HG03565 (cell line): ENCODE measurements around the gene HDAC10.
"Not testable (repeated sequence)": the region's sequence is repeated elsewhere in the genome, so short reads cannot be mapped to it uniquely, and the experiment has no call there.

Experiments used
- ATAC-seq: cut with Tn5 transposase; IDR thresholded peaks from one replicate; pipeline ENCODE4 v1.9.1; 2021; ENCODE audit warnings: mild to moderate bottlenecking, moderate library complexity; ENCODE audit not compliant: unreplicated experiment

HDAC10 gene

DNA sequence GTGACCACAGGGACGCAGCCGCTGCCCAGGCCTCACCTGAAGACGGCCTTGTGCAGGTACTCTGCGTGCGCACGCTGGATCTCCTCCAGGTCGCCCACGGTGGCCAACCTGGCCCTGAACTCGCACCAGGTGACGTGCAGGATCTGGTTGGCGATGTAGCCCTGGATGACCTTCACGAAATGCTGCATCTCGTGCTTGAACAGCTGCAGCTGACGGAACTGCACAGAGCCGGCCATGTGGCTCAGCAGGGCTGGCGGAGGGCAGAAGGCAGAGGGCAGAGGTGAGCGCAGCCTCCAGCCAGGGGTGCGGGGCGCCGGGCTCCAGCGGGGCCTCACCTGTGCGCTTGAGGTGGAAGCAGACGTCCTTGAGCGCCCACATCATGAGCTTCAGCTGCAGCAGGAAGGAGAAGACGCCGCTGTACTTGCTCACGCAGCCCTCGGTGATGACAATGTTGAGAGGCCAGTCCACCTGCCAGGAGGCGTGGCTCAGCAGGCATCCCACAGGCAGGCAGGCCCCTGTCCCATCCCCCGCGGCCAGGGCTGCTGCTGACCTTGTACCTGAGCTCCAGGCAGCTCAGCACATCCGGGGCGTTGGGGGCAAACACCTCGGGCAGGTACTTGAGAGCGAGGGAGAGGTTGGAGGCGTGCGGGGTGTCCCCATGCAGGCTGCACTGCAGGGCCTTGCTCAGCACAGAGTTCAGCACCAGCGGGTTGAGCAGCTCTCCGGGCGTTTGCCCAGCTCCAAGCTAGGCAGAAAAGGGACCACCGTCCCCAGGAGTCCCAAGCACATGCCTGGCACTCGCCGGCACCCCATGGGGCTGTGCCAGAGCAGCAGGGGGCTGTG lies 32.7 kb downstream of the HDAC10 start:
- ATAC-seq, result no peak

DNA sequence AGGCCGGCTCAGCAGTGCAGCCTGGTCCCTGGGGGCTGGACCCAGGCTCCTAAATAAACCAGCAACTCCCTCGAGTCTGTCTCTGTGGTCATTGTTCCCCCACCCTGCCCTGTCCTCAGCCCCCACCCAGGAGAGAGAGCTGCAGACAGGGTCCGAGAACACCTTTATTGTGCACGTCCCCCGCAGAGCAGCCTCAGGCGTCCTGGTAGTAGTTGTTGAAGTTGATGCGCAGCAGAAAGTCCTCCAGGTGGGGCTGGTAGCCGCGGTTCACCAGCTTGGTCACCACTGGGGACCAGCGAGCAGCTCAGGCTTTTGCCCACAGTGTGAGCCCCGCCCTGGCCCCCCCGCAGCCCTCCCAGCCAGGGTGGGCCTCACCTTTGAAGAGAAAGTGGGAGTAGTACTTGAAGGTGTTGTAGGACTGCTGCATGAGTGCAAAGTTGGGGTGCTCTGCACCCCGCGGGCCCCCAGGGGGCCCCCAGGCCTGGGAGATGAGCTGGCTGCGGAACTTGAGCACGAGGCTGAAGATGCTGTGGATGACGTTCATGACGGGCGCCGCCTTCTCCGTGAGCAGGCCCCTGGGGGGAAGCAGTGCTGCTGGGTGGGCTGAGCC lies 33.4 kb downstream of the HDAC10 start:
- ATAC-seq, result no peak

DNA sequence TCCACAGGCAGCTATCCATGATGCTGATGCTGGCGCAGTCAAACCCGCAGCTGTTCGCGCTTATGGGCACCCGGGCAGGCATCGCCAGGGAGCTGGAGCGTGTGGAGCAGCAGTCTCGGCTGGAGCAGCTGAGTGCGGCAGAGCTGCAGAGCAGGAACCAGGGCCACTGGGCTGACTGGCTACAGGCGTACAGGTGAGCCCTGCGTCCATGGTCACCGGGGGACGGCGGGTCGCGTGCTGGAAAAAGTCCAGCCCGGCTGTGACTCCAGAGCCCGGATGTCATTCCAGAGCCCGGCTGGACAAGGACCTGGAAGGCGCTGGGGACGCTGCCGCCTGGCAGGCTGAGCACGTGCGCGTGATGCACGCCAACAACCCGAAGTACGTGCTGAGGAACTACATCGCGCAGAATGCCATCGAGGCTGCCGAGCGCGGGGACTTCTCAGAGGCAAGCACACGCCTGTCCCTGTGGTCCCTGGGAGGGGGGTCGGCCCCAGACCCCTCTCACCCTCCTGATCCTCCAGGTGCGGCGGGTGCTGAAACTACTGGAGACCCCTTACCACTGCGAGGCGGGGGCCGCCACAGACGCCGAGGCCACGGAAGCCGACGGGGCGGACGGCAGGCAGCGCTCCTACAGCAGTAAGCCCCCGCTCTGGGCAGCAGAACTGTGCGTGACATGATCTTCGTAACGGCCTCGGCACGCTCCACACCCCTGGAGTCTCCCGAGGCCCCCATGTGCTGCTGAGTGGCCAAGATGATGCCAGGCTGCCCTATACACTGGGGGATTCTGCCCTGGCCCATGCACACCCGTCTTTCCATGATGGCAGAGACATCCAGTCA lies 34.2 kb downstream of the HDAC10 start:
- no peak for ATAC-seq

DNA sequence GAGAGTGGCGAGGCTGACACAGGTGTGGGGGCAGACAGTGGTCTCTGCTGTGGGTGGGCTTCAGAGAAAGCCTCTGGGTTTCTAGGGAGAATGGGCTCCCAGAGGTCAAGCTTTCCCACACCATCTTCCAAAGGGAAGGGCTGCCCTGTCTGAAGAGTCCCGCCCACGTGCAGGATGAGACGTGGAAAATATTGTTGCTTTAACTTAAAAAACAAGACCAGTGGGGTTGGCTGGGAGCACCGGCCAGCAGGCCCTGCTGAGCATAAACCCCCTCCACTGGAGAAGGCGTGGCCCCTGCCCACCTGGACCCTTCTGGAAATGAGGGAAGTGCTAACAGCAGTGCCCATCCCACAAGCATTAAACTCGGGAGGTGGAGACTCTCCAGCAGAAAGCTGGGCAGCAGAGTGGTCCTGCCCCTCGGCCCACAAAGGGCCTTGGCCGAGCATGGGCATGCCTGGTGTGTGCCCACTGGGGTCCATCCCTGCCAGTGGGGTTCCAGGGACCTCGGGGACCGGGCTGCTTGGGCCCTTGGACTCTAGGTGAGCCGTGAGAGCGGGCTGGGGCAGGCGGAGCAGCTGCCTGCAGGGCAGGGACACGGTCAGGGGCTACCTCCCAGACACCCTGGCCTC lies 34.9 kb downstream of the HDAC10 start:
- ATAC-seq, result no peak

DNA sequence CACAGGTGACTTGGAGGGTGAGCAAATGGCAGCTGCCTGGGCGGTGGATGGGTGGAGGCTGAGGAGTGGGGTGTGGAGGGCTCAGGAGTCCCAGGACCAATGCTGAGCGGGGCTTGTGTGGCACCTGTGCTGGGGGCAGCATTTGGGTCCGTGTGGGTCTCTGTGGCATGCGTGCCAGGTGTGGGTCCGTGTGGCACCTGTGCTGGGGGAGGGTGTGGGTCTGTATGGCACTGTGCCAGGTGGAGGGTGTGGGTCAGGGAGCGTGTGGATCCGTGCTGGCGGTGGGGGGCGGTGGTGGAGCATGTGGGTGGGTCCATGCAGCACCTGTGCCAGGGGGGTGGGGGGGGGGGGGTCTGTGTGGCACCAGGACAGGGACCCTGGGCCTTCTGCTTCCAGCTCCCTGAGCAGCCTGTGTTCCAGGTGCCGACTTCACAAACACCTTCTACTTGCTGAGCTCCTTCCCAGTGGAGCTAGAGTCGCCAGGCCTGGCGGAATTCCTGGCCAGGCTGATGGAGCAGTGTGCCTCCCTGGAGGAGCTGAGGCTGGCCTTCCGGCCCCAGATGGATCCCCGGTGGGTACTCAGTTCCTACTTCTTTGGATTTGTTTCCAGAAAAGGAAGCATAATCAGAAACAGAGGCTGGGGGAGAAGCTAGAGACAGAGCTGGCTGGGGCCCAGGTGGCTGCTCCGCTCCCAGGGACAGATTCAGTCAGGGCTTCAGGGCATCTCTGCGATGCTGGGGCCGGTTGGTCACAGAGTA lies 35.6 kb downstream of the HDAC10 start:
- ATAC-seq, result no peak

DNA sequence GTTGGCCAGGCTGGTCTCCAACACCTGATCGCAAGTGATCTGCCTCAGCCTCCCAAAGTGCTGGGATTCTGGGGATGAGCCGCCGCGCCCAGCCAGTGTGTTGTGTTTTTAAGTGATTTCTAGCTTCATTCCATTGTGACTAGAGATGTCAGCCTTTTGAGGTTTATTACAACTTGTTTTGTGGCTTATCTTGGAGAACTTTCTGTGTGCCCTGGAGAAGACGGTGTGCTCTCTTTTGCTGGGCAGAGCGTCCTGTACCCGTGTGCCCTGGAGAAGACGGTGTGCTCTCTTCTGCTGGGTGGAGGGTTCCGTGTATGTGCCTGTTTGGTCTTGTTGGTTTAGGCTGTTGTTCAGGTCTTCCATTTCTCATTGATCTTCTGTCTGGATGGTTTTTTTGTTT lies 37.8 kb downstream of the HDAC10 start:
- ATAC-seq, result no peak

DNA sequence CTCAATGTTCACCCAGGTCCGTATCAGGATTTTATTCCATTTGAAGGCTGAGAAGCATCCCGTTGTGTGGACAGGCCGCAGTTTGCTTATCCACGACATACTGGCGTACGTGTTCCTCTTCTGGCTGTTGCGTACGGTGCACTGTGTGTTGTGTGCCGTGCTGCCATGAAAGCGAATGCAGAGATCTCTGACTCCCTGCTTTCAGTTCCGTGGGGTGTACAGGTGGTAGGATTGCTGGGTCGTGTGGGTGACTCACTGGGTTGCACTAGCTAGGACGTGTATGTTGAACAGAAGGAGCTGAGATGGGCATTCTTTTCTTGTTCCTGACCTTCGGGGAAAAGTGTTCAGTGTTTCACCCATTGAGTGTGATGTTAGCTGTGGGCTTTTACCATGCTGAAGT lies 39.9 kb downstream of the HDAC10 start:
- no peak for ATAC-seq

DNA sequence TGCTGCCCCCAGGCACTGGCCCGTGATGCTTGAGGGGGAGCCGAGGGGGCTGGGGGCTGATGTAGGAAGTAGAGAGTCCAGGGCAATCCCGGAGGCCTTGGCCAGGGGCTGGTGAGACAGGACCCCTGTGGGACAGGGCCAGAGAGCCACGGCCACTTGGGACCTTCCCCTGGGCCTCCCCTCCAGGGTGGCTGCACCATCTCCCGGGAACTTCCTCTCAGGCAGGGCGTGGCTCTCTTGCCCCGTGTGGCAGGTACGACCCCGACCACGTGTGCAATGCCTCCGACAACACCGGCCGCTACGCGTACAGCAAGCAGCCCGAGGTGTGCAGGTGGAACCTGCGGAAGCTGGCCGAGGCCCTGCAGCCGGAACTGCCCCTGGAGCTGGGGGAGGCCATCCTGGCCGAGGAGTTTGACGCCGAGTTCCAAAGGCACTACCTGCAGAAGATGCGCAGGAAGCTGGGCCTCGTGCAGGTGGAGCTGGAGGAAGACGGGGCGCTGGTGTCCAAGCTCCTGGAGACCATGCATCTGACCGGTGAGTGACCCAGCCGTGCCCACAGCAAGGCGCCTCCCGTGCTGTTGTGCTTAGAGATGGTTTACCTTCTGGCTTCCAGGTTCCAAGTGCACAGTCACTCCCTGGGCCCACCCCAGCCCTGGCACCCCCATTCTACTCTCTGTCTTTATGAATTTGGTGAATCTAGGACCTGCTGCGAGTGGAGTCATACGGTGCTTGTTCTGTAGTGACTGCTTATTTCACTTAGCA lies 40.5 kb downstream of the HDAC10 start:
- no peak for ATAC-seq

DNA sequence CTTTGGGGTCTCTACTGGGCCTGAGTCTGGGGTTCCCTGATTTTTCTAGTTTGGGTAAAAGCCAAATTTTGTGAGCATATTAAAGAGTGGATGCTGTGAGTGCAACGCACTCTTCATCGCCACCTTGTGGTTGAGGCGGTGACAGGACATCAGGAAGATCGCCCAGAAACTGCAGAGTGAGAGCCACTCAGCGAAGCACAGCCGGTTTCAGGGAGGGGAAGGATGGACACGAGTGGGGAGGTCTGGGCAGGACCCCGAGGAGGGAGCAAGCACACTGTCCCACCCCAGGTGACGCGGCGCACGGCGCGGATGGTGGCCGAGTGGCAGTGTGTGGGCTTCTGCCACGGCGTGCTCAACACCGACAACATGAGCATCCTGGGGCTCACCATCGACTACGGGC lies 41.2 kb downstream of the HDAC10 start:
- no peak for ATAC-seq

DNA sequence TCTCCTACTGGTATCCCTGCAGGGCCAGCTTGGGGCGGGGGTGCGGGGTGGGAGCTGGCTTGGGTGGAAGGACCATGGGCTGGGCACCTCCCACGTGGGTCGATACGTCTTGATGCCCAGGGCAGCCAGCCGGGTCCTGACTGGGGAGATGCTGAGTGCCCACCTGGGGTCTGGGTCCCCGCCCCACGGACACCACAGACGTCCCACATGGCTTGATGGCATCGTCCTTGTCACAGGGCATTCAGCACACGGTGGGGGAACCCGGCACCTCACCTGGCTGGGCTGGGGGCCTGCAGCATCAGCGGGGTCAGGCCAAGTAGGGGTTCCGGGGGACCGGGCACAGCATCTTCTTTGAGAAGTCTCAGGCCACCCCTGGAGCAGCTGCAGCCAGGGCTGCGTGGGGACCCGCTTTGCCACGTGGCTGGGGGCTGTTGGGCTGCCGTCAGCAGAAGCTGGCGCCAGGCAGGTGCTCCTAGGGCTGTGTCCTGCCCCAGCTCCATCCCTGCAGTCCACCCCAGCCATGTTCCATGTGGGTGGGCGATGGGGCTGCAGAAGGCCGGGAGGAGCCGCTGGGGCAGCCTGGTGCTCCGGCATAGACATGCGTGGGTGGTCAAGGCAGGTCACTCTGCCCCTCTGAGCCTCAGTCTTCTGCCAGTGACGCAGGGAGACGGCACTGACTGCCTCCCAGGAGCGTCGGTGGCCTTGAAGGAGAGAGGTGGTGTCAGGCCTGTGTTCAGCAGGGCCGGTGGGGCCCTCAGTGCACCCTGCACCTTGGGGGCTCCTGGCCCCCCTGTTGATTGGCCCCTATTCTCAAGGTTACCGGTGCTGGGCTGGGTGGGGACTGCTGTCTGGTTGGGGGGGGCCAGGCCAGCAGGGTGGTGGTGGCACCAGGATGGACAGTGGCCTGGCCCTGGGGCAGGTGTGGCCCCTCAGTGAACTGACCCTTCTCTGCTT lies 41.8 kb downstream of the HDAC10 start:
- ATAC-seq, result no peak

DNA sequence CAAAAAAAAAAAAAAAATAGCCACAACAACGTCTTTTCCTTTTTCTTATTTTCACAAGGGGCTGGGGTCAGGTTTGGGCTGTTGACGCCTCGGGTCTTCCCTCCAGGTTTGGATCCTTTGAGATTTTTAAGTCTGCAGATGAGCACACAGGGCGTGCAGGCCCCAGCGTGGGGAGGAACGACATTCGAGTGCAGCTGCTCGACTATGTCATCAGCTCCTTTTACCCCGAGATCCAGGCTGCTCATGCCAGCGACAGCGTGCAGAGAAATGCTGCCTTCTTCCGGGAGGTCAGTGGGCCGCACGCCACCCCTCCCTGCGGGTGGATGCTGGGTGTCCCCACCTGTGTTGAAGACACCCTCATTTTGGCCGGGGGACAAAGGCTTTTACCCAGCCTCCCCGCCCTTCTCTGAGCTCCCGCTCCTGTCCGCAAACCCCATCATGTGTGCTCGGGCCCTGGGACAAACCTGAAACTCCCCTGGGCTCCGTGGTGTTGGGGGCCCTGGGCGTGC lies 42.6 kb downstream of the HDAC10 start:
- no peak for ATAC-seq

DNA sequence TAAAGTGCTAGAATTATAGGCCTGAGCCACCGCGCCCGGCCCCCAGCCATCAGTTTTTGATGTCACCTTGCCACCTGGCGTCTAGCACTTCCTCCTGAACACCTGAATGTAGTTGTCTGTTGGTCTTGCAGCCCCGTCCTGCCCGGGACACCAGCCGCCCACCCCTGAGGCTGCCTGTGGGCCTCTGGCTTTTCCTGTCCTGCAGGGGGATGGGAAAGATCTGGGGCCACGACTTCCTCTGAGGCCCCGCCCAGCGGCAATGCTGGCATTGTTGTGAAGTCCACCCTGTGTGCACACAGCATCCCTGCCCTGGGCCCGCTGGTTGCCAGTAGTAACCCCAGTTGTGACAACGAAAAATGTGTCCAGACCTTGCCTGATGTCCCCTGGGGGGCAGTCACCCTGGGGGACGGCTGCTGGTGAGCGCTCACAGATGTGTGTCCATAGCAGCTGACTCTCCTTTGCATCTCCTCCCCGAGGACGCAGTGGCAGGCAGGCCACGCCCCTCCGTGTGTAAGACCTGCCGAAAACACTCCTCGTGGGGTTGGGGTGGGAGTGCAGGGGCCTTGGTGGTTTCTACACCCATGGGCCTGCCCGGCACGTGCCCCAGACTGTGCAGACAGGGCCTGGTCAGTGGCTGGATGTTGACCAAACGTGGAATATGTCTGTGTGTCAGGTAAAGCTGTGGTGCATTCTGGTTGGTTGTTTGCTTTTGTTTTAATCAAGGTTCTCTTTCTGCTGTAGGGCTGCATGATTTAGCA lies 43.5 kb downstream of the HDAC10 start:
- no peak for ATAC-seq

DNA sequence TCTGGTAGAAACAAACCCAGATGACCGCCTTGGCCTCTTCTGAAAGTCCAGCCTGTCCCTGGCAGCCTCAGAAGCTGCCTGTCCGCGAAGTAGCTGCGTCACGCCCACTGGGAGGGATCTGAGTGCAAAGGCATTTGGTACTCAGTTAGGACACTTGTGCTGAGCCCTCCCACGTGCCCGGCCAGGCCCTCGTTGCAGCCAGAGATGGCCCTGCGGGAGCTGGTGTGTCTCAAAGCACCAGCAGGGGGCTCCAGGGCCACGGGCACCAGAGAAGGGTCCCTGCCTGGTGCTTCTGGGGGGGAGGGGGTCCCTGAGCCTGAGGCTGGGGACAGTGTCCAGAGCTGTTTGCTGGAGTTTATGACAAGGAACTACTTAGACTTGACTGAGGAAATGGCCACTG lies 44.5 kb downstream of the HDAC10 start:
- no peak for ATAC-seq

DNA sequence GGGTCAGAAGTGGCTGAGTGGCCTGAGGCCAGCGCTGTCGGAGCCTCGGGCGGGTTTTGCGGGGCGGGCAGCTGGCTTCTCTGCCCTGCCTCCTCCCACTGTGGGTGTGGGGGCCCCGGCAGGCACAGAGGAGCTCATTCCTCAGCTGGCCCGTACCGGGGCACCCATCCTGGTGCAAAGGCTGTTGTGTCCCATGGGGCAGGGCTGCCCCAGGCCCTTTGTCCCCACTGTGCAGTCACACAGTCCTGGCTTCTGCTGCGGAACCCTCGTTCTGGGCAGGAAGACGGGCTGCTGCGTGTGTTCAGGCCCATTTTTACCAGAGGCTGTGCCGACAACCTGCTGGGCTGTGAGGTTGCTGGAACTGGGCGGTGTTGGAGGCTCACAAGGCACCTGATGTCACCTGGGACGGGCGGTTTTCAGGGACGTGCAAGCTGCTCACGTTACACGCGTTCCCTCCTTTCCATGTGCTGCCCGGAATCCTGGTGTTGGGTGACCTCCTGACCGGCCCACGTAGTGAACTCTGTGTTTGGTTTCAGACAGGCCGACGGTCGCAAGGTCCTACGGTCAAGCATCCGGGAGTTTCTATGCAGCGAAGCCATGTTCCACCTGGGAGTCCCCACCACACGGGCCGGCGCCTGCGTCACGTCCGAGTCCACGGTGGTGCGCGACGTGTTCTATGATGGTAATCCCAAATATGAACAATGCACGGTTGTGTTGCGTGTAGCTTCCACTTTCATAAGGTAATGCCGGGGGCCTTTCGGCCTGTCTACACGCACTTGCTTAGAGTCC lies 45.1 kb downstream of the HDAC10 start:
- ATAC-seq, result no peak

DNA sequence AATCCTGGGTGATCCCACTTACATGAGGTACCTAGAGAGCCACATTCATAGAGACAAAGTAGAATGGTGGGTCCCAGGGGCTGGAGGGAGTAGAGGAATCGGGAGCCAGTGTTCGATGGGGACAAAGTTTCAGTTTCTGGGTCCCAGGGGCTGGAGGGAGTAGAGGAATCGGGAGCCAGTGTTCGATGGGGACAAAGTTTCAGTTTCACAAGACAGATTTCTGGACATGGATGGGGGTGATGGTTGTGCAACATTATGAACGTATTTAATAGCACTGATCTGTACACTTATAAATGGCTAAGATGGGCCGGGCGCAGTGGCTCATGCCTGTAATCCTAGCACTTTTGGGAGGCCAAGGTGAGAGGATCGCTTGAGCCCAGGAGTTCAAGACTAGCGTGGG lies 46.1 kb downstream of the HDAC10 start:
- not testable (repeated sequence) for ATAC-seq

DNA sequence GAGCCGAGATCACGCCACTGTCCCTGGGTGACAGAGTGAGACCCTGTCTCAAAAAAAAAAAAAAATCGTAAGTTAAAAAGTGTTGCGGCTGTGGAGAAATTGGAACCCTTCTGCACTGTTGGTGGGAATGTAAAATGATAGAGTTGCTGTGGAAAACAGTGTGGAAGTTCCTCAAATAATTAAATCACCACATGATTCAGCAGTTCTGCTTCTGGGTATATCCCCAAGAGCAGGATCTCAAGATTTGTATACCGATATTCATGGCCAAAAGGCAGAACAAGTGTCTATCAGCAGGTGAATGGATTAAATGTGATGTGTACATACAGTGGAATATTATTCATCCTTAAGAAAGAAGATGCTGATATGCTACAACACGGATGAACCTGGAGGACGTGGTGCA lies 46.5 kb downstream of the HDAC10 start:
- ATAC-seq, result no peak

DNA sequence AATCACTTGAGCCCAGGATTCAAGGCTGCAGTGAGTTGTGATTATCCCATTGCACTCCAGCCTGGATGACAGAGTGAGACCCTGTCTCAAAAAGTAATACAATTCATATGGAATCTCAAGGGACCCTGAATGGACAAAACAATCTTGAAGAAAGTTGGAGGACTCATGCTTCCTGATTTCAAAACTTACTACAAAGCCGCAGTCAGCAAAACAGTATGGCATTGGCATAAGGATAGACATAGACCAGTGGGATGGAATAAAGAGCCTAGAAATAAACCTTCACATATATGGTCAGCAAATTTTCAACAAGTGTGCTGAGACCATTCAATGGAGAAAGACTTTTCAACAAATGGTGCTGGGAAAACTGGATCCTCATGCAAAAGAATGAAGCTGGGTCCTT lies 47.8 kb downstream of the HDAC10 start:
- ATAC-seq, result no peak
